Loucy (cell line): Measurements from ENCODE around the gene NOL4L.

Experiments used
- H2AFZ ChIP-seq: fragments of 200-600 bp; sonication (generic); 2 replicates; pipeline ENCODE4 v1.6.0; 2016; ENCODE audit warnings: antibody characterized with exemption, mild to moderate bottlenecking, low read length, moderate library complexity
- H3F3A ChIP-seq: fragments of 200-600 bp; 2 replicates; pipeline ENCODE4 v1.6.0; 2016; ENCODE audit warnings: antibody characterized with exemption, low read depth, mild to moderate bottlenecking
- H3K27me3 ChIP-seq: fragments of 200-600 bp; sonication (generic); 2 replicates; pipeline ENCODE4 v1.6.1; 2014; ENCODE audit warnings: low read length, mild to moderate bottlenecking; ENCODE audit not compliant: insufficient read depth, poor library complexity, severe bottlenecking
- H3K36me3 ChIP-seq: fragments of 200-600 bp; sonication (generic); 2 replicates; pipeline ENCODE4 v1.6.1; 2016; ENCODE audit warnings: low read length; ENCODE audit not compliant: insufficient read depth
- H3K4me1 ChIP-seq: fragments of 200-600 bp; sonication (generic); 2 replicates; pipeline ENCODE4 v1.5.1; 2014; ENCODE audit warnings: low read length, mild to moderate bottlenecking; ENCODE audit not compliant: insufficient read depth, poor library complexity, severe bottlenecking
- H3K4me2 ChIP-seq: fragments of 200-600 bp; sonication (generic); 2 replicates; pipeline ENCODE4 v1.6.0; 2014; ENCODE audit warnings: antibody characterized with exemption, low read length, low read depth, mild to moderate bottlenecking; ENCODE audit not compliant: poor library complexity, severe bottlenecking
- H3K4me3 ChIP-seq: fragments of 200-600 bp; sonication (generic); 2 replicates; pipeline ENCODE4 v1.5.1; 2014; ENCODE audit warnings: low read length, mild to moderate bottlenecking, mixed read lengths; ENCODE audit not compliant: poor library complexity, severe bottlenecking
- H3K79me2 ChIP-seq: fragments of 200-600 bp; sonication (generic); 2 replicates; pipeline ENCODE4 v1.6.1; 2014; ENCODE audit warnings: low read length; ENCODE audit not compliant: insufficient read depth
- H3K9ac ChIP-seq: fragments of 200-600 bp; sonication (generic); 2 replicates; pipeline ENCODE4 v1.6.0; 2014; ENCODE audit warnings: mild to moderate bottlenecking, low read depth, low read length, moderate library complexity; ENCODE audit not compliant: poor library complexity, severe bottlenecking
- H3K9me2 ChIP-seq: fragments of 200-600 bp; sonication (generic); replicated peaks from 2 replicates; pipeline ENCODE4 v1.6.1; 2016; ENCODE audit warnings: low read depth, low read length, mixed read lengths
- H3K9me3 ChIP-seq: fragments of 200-600 bp; sonication (generic); 2 replicates; pipeline ENCODE4 v1.6.1; 2014; ENCODE audit warnings: mild to moderate bottlenecking, antibody characterized with exemption, low read length, low read depth; ENCODE audit not compliant: insufficient read depth
- H4K20me1 ChIP-seq: fragments of 200-600 bp; sonication (generic); 2 replicates; pipeline ENCODE4 v1.6.0; 2014; ENCODE audit warnings: antibody characterized with exemption, low read length, mild to moderate bottlenecking; ENCODE audit not compliant: insufficient read depth, poor library complexity, severe bottlenecking
- CTCF ChIP-seq: fragments of 200-600 bp; sonication (generic); conservative IDR thresholded peaks from 2 replicates; pipeline ENCODE4 v1.5.1; 2014; ENCODE audit warnings: mild to moderate bottlenecking, antibody characterized with exemption, low read length
- EZH2phosphoT487 ChIP-seq: fragments of 200-600 bp; IDR thresholded peaks from 2 replicates; pipeline ENCODE4 v1.6.1; 2018; ENCODE audit warnings: antibody characterized with exemption, mild to moderate bottlenecking, moderate library complexity, borderline replicate concordance

Gene NOL4L

GRCh38 chr20:32432277-32432676, 152.9 kb downstream of the NOL4L start:
- Histone ChIP-seq H3K27me3 (no peaks in the 10 kb centered on the region), H3F3A (no peaks in the 10 kb centered on the region), H3K4me3 (no peak overlapping the region), H3K36me3 (peaks cover 100% of the 10 kb centered on the region), H4K20me1 (no peaks in the 10 kb centered on the region), H3K9me2 (no peaks in the 10 kb centered on the region), H3K79me2 (no peaks in the 10 kb centered on the region), H2AFZ (no peak overlapping the region), H3K9ac (no peak overlapping the region), H3K4me2 (no peak overlapping the region), H3K4me1 (no peaks in the 10 kb centered on the region), H3K9me3 (no peaks in the 10 kb centered on the region)
- TF ChIP-seq CTCF: no peak
- TF ChIP-seq EZH2phosphoT487: no peak

GRCh38 chr20:32431457-32431856, 153.7 kb downstream of the NOL4L start:
- no peaks in the 10 kb centered on the region for H3K4me1 ChIP-seq
- H3K4me3 ChIP-seq: no peak overlapping the region
- peaks cover 5% of the 10 kb centered on the region; the same call in 1 of the 2 replicates for H3K79me2 ChIP-seq
- H4K20me1 ChIP-seq: peaks cover 4% of the 10 kb centered on the region
- TF ChIP-seq CTCF: no peak
- no peak for TF ChIP-seq EZH2phosphoT487
- H3K27me3 ChIP-seq: no peaks in the 10 kb centered on the region
- no peak overlapping the region for H2AFZ ChIP-seq
- H3K9me2 ChIP-seq: no peaks in the 10 kb centered on the region
- H3F3A ChIP-seq: no peaks in the 10 kb centered on the region
- no peak overlapping the region for H3K4me2 ChIP-seq
- H3K9me3 ChIP-seq: no peaks in the 10 kb centered on the region
- H3K36me3 ChIP-seq: peaks cover 97% of the 10 kb centered on the region
- H3K9ac ChIP-seq: no peak overlapping the region

- H3K9me3 ChIP-seq: no peaks in the 10 kb centered on the region
- no peak overlapping the region for H3K4me2 ChIP-seq
- no peak overlapping the region for H3K4me3 ChIP-seq
- H3F3A ChIP-seq: no peaks in the 10 kb centered on the region
- no peaks in the 10 kb centered on the region for H3K27me3 ChIP-seq
- H3K9me2 ChIP-seq: no peaks in the 10 kb centered on the region
- H3K9ac ChIP-seq: no peak overlapping the region
- no peak overlapping the region for H2AFZ ChIP-seq
- peaks cover 19% of the 10 kb centered on the region for H3K79me2 ChIP-seq
- peaks cover 4% of the 10 kb centered on the region for H4K20me1 ChIP-seq
- TF ChIP-seq EZH2phosphoT487 (no peak), CTCF (no peak)
- H3K4me1 ChIP-seq: no peaks in the 10 kb centered on the region
- peaks cover 84% of the 10 kb centered on the region for H3K36me3 ChIP-seq
These were observed 155.3 kb downstream of the NOL4L start for GRCh38 chr20:32429745-32430360.
